ENCODE data around the gene WDR88.

DNA sequence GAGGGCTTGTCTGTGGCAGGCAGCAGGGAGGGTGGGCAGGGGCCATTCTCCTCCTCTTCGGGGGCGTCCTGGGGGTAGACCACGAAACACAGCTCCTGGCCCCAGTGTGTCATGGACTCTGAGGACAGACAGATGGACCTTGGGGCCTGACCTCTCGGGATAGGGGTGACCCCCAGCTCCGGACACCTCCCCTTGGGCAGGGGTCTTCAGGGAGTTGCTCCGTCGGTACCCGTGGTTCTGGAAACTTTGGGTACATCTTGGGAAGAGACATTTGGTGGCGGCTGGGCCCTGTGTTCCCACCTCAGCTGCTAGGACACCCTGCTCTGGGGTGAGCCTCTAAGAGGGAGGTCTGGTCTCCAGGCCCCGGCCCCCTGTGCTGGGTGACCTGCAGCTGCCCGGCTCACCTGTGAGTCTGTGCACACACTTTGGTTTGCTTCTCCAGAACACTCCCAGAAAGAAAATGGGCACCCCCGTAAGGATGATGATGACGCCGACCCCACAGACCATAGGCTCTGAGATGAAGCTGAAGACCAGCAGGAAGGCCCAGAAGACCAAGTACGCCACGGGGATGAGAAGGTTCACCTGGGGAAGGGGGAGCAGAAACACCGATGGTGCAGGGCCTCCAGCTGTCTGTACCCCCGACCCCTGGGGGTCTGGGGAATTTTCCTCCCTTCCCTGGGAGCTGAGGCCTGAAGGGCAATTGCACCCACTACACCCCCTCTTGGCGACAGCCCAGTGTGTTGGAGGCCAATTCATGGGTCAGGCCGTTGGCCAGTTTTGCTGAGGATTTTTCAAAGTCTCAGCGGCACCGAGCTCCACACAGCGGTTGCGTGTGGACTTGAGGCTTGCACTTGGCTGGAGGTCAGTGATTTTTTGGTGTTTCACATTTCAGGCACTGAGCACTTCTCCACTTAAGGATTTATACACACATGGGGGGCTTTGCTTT lies 77.3 kb downstream of the WDR88 start:
- TF ChIP-seq, protein P1, sequence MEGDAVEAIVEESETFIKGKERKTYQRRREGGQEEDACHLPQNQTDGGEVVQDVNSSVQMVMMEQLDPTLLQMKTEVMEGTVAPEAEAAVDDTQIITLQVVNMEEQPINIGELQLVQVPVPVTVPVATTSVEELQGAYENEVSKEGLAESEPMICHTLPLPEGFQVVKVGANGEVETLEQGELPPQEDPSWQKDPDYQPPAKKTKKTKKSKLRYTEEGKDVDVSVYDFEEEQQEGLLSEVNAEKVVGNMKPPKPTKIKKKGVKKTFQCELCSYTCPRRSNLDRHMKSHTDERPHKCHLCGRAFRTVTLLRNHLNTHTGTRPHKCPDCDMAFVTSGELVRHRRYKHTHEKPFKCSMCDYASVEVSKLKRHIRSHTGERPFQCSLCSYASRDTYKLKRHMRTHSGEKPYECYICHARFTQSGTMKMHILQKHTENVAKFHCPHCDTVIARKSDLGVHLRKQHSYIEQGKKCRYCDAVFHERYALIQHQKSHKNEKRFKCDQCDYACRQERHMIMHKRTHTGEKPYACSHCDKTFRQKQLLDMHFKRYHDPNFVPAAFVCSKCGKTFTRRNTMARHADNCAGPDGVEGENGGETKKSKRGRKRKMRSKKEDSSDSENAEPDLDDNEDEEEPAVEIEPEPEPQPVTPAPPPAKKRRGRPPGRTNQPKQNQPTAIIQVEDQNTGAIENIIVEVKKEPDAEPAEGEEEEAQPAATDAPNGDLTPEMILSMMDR (IDR thresholded peaks at IDR 0.05), result no peak
- no peak for TF ChIP-seq EP300 (IDR thresholded peaks at IDR 0.05)
- TF ChIP-seq POLR2A (IDR thresholded peaks at IDR 0.05), result no peak
